ENCODE results near the gene TTLL5. TPM values are rescaled to one million over a fixed set of nuclear protein-coding genes. Genes with fewer than 3 reads are reported as not detected.
A peak's percentile ranks its signal among the peaks of the same experiment; 100 is the strongest.

TTLL5 gene
- total and polyA plus RNA-seq, 2 of the 13 experiments (the other 11 are each of a cell fraction or from before 2014, with no cell fraction given) = 11.8 to 18.8 TPM

DNA sequence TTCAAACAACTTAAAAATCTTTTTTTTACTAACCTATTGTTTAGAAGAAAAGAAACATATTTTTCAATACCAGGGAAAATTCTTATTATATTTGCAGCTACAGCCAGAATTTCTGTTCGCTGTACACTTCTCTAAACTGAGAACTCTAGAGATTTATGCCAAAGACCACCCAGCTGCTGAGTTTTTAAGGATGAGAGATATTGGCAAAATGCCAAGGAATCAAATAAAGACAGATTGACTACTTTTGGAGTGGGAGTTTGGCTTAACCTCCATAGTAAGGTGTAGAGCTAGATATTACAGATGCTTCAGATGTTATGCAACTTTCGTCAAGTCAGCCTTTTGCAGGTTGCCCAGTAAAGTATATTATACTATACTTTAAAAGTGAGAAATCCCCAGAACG, 71.8 kb downstream of the TTLL5 start (continued):
- TF ChIP-seq ZNF18 (CRISPR knock-in tag; IDR thresholded peaks at IDR 0.05; ENCODE audit: insufficient replicate concordance) (no peak), AHDC1 (CRISPR knock-in tag; IDR thresholded peaks at IDR 0.05; ENCODE audit: borderline replicate concordance) (no peak), MATR3 (CRISPR knock-in tag; IDR thresholded peaks at IDR 0.05) (no peak), MAF1 (CRISPR knock-in tag; IDR thresholded peaks at IDR 0.05; ENCODE audit: borderline replicate concordance) (no peak), ARNT (IDR thresholded peaks at IDR 0.05) (no peak), MAFK (conservative IDR thresholded peaks at IDR 0.05 in 1 of 2, IDR thresholded peaks at IDR 0.05 in 1 of 2; ENCODE audit: low read length in 2 of 2) (peak; percentile 17 to 63; a peak in 2 of 4 replicates), MLLT10 (CRISPR knock-in tag; IDR thresholded peaks at IDR 0.05) (no peak), SNRNP70 (IDR thresholded peaks at IDR 0.05; ENCODE audit: low read depth, low read length) (no peak), SMC3 (IDR thresholded peaks at IDR 0.05; ENCODE audit: low read length) (no peak), LCORL (IDR thresholded peaks at IDR 0.05) (peak; percentile 89; the same call in 1 of the 2 replicates), LCORL (CRISPR knock-in tag; IDR thresholded peaks at IDR 0.05) (no peak)
- TF ChIP-seq, protein P1, sequence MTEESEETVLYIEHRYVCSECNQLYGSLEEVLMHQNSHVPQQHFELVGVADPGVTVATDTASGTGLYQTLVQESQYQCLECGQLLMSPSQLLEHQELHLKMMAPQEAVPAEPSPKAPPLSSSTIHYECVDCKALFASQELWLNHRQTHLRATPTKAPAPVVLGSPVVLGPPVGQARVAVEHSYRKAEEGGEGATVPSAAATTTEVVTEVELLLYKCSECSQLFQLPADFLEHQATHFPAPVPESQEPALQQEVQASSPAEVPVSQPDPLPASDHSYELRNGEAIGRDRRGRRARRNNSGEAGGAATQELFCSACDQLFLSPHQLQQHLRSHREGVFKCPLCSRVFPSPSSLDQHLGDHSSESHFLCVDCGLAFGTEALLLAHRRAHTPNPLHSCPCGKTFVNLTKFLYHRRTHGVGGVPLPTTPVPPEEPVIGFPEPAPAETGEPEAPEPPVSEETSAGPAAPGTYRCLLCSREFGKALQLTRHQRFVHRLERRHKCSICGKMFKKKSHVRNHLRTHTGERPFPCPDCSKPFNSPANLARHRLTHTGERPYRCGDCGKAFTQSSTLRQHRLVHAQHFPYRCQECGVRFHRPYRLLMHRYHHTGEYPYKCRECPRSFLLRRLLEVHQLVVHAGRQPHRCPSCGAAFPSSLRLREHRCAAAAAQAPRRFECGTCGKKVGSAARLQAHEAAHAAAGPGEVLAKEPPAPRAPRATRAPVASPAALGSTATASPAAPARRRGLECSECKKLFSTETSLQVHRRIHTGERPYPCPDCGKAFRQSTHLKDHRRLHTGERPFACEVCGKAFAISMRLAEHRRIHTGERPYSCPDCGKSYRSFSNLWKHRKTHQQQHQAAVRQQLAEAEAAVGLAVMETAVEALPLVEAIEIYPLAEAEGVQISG (CRISPR knock-in tag; IDR thresholded peaks at IDR 0.05) = no peak
